SK-N-SH (cell line): ENCODE results near the gene TADA2A. TPM values are rescaled to one million over a fixed set of nuclear protein-coding genes. Genes with fewer than 3 reads are reported as not detected.
A peak's percentile ranks its signal among the peaks of the same experiment; 100 is the strongest.

ENCODE experiments used
- CTCF ChIA-PET: fragments of 300-600, 350-600 bp; formaldehyde crosslinking; extraction: SDS; loops from one replicate; lab custom pipeline; 2021; lab: Yijun Ruan, JAX
- POLR2A ChIA-PET: fragments of 350-600 bp; sonication (Branson Sonifier 250); formaldehyde crosslinking; extraction: SDS; loops from one replicate; lab custom pipeline; 2020; ENCODE audit warnings: antibody characterized with exemption, inconsistent platforms; lab: Yijun Ruan, JAX
- DNase-seq: peaks from one replicate; pipeline ENCODE4 v3.0.0; 2012
- H2AFZ ChIP-seq: fragments of 200-600 bp; sonication (generic); 2 replicates; pipeline ENCODE4 v1.8.1; 2016; ENCODE audit warnings: antibody characterized with exemption, mild to moderate bottlenecking, low read depth
- H3F3A ChIP-seq: fragments of 200-600 bp; sonication (generic); replicated peaks from 2 replicates; pipeline ENCODE3; 2016; ENCODE audit warnings: antibody characterized with exemption, mild to moderate bottlenecking; ENCODE audit not compliant: insufficient read depth
- H3K27ac ChIP-seq, 2 experiments: fragments of 200-500 bp in 1 of 2; fragments of 200-600 bp in 1 of 2; sonication (Bioruptor generic) in 1 of 2; sonication (generic), shearing (Covaris generic) in 1 of 2; 2 replicates each; pipeline versions ENCODE4 v1.5.1 to v1.6.1; 2014 to 2016; ENCODE audit warnings: low read depth in 2 of 2, inconsistent platforms in 1 of 2, low read length in 1 of 2, mild to moderate bottlenecking in 1 of 2, mixed read lengths in 1 of 2
- H3K27me3 ChIP-seq: fragments of 200-600 bp; sonication (generic), shearing (Covaris generic); 2 replicates; pipeline ENCODE4 v1.6.1; 2016; ENCODE audit warnings: mixed run types; ENCODE audit not compliant: insufficient read depth
- H3K36me3 ChIP-seq, 2 experiments: fragments of 200-500 bp in 1 of 2; fragments of 200-600 bp in 1 of 2; sonication (Bioruptor generic) in 1 of 2; sonication (generic) in 1 of 2; replicated peaks in 1 of 2; 2 replicates each; pipeline versions ENCODE3 to v1.5.1; 2014 to 2016; ENCODE audit warnings: low read length in 1 of 2, mild to moderate bottlenecking in 1 of 2; ENCODE audit not compliant: insufficient read depth in 2 of 2, control insufficient read depth in 1 of 2
- H3K4me1 ChIP-seq, 2 experiments: fragments of 200-500 bp in 1 of 2; fragments of 200-600 bp in 1 of 2; sonication (Bioruptor generic) in 1 of 2; sonication (generic), shearing (Covaris generic) in 1 of 2; 2 replicates each; pipeline versions ENCODE4 v1.5.1 to v1.6.1; 2014 to 2016; ENCODE audit warnings: low read depth in 1 of 2, low read length in 1 of 2, mixed run types in 1 of 2; ENCODE audit not compliant: insufficient read depth in 2 of 2, control insufficient read depth in 1 of 2
- H3K4me2 ChIP-seq: fragments of 200-600 bp; sonication (generic), shearing (Covaris generic); 2 replicates; pipeline ENCODE4 v1.6.1; 2017; ENCODE audit warnings: mixed run types
- H3K4me3 ChIP-seq, 2 experiments: fragments of 200-500 bp in 1 of 2; fragments of 200-600 bp in 1 of 2; sonication (Bioruptor generic) in 1 of 2; sonication (generic), shearing (Covaris generic) in 1 of 2; 2 replicates each; pipeline versions ENCODE4 v1.5.1 to v1.8.1; 2014 to 2016; ENCODE audit warnings: low read depth in 2 of 2, inconsistent platforms in 1 of 2, low read length in 1 of 2, mild to moderate bottlenecking in 1 of 2, mixed read lengths in 1 of 2, moderate library complexity in 1 of 2
- H3K79me2 ChIP-seq: fragments of 200-600 bp; sonication (generic); 2 replicates; pipeline ENCODE4 v1.8.1; 2017; ENCODE audit warnings: mild to moderate bottlenecking; ENCODE audit not compliant: insufficient read depth
- H3K9ac ChIP-seq: fragments of 200-600 bp; sonication (generic); 2 replicates; pipeline ENCODE4 v1.6.1; 2017; ENCODE audit warnings: mixed run types
- H3K9me2 ChIP-seq: fragments of 200-600 bp; sonication (generic); 2 replicates; pipeline ENCODE4 v1.6.1; 2017; ENCODE audit warnings: mixed run types
- H3K9me3 ChIP-seq: fragments of 200-600 bp; sonication (generic); 2 replicates; pipeline ENCODE4 v1.6.1; 2017; ENCODE audit warnings: mixed run types, mild to moderate bottlenecking, moderate library complexity
- H4K20me1 ChIP-seq: fragments of 200-600 bp; sonication (generic); 2 replicates; pipeline ENCODE4 v1.6.1; 2017; ENCODE audit warnings: mild to moderate bottlenecking, mixed run types; ENCODE audit not compliant: insufficient read depth
- ELF1 ChIP-seq: IDR thresholded peaks from 2 replicates; pipeline ENCODE4 v1.4.0; 2012
- EZH2phosphoT487 ChIP-seq: fragments of 200-600 bp; sonication (generic); IDR thresholded peaks from 2 replicates; pipeline ENCODE4 v1.6.1; 2017; ENCODE audit warnings: low read depth, mixed run types, mild to moderate bottlenecking, antibody characterized with exemption, moderate library complexity, borderline replicate concordance
- FOXJ3 ChIP-seq: sonication (generic); formaldehyde crosslinking; IDR thresholded peaks from 2 replicates; pipeline ENCODE4 v1.5.1; 2020; ENCODE audit warnings: mild to moderate bottlenecking, missing genetic modification reagents
- GABPA ChIP-seq: IDR thresholded peaks from 2 replicates; pipeline ENCODE4 v1.4.0; 2012; ENCODE audit warnings: low read depth, mild to moderate bottlenecking
- MAX ChIP-seq: IDR thresholded peaks from 2 replicates; pipeline ENCODE4 v1.4.0; 2012; ENCODE audit warnings: low read depth
- MXI1 ChIP-seq: IDR thresholded peaks from 2 replicates; pipeline ENCODE4 v1.6.1; 2012; ENCODE audit warnings: mild to moderate bottlenecking, low read depth, low read length, improper control_type of control experiment
- NFIC ChIP-seq: IDR thresholded peaks from 2 replicates; pipeline ENCODE4 v1.4.0; 2012; ENCODE audit warnings: borderline replicate concordance
- NRF1 ChIP-seq: IDR thresholded peaks from 2 replicates; pipeline ENCODE4 v1.6.1; 2012; ENCODE audit warnings: low read depth, mild to moderate bottlenecking, low read length
- POLR2AphosphoS5 ChIP-seq: IDR thresholded peaks from 2 replicates; pipeline ENCODE4 v1.6.1; 2012; ENCODE audit warnings: low read depth, low read length
- RAD21 ChIP-seq: IDR thresholded peaks from 2 replicates; pipeline ENCODE4 v1.6.1; 2012; ENCODE audit warnings: mild to moderate bottlenecking, low read length
- RCOR1 ChIP-seq: fragments of 150-350 bp; IDR thresholded peaks from 2 replicates; pipeline ENCODE4 v1.6.1; 2017; ENCODE audit warnings: antibody characterized with exemption, low read length
- RXRA ChIP-seq: IDR thresholded peaks from 2 replicates; pipeline ENCODE4 v1.4.0; 2012; ENCODE audit warnings: low read depth, mild to moderate bottlenecking, borderline replicate concordance
- SIN3A ChIP-seq: IDR thresholded peaks from 2 replicates; pipeline ENCODE4 v1.6.1; 2012; ENCODE audit warnings: low read depth, mild to moderate bottlenecking, low read length, moderate library complexity, borderline replicate concordance
- TAF1 ChIP-seq: IDR thresholded peaks from 2 replicates; pipeline ENCODE4 v1.6.1; 2012; ENCODE audit warnings: low read depth, mild to moderate bottlenecking, low read length, moderate library complexity, borderline replicate concordance
- ZBTB33 ChIP-seq: IDR thresholded peaks from 2 replicates; pipeline ENCODE4 v1.4.0; 2012; ENCODE audit warnings: low read depth, borderline replicate concordance
- WGBS: methylation state at CpG from one replicate; pipeline ENCODE4 v1.1.6; 2017; ENCODE audit warnings: low lambda C conversion rate; 5-methylcytosine and 5-hydroxymethylcytosine counted together
- polyA plus RNA-seq, 3 experiments: library from polyadenylated mRNA; depleted of rRNA; stranded (reverse); fragments of >200 nt; gene quantifications; 2 replicates each; pipeline ENCODE4 v1.2.3, GENCODE V29; 2012
- TF ChIP-seq, protein P1 (sequence below): fragments of 150-350 bp; IDR thresholded peaks from 2 replicates; pipeline ENCODE4 v1.6.1; 2016; ENCODE audit warnings: mild to moderate bottlenecking, low read depth, low read length

TADA2A gene
- polyA plus RNA-seq, 1 of the 3 experiments (the other 2 are of a cell fraction): 9.7 TPM

DNA sequence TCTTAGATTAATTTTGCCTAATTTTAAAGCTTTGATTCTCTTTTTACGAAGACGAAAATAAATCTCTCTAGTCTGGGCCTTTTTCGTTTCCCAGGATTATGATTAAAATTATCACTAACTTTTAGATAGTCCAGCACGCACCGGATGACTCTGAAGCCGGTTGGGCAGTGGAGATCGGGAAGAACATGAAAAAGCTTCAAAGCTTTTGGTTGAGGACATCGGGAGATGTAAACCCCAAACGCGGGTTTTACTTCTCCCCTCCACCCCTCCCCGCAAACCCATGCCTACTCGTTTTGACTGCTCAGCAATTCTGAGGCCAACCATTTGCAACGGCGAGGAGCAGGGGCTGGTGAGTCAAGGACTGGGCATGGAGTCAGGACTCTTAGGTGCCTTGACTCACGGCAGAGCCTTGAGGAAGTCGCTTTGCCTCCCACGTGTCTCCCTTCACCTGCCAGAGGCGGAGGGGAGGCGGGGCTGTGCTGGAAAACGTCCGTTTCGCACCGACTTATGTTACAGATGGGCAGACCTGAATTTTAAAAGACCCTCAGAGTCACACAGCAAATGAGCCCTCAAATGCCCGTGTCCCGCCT lies 82.0 kb downstream of the TADA2A start (continued):
- no peak for TF ChIP-seq ZBTB33
- TF ChIP-seq NRF1: no peak
- no peak for TF ChIP-seq RAD21
- TF ChIP-seq NFIC: peak; percentile 66
- TF ChIP-seq RCOR1: no peak
- TF ChIP-seq, protein P1, sequence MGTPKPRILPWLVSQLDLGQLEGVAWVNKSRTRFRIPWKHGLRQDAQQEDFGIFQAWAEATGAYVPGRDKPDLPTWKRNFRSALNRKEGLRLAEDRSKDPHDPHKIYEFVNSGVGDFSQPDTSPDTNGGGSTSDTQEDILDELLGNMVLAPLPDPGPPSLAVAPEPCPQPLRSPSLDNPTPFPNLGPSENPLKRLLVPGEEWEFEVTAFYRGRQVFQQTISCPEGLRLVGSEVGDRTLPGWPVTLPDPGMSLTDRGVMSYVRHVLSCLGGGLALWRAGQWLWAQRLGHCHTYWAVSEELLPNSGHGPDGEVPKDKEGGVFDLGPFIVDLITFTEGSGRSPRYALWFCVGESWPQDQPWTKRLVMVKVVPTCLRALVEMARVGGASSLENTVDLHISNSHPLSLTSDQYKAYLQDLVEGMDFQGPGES: no peak
- no peak for TF ChIP-seq EZH2phosphoT487
- TF ChIP-seq, all 33 proteins: peak for 12

DNA sequence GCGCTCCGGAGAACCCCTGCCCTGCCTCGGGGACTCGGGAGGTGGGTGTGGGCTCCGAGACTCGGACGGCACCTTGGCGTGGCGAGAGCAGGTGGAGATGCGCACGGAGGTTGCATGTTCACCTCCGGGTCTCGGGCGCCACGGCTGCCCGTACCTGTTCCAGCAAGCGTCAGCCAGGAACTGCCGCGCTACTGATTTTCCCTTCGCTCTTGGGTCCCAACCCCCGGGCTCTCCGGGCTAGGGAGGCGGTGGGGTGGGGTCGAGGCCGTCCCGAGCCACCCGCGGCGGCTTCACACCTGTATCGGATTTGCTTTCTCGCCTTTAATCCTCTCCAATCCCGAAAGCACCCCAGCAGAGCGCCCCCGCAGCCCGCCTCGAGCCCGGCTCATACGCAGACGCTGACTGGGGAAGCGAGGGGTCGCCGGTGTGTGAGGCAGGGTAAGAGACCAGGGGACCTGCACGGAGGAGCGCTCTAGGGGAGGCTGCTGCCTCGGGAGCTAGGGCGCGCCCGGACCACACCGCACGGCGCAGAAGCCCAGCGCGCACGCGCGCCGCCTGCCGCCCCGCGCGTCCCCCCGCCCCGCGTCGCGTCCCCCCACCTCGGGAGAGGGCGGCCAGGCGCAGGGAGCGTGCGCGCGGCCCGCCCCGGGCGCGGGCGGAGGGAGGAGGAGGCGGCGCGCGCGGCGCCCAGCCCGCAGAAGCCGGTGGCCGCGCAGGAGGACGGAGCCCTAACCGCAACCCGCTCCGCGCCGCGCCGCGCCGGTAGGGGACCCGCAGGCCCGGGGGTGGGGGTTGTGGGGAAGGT lies 82.7 kb downstream of the TADA2A start, which contains the start of gene DUSP14:
Gene DUSP14, plus strand, starts transcription at position 695 of the 805 bp plus-strand sequence. CDS start 22,382 bp downstream, outside the sequence.
- Histone ChIP-seq H3K27ac (peak within 1 kb of the TSS; percentile 77 to 98), H3K4me2 (peak within 1 kb of the TSS; percentile 99), H3K36me3 (no peaks in the 10 kb centered on the region), H3K27me3 (no peaks in the 10 kb centered on the region), H3K9me3 (no peaks in the 10 kb centered on the region), H3K4me3 (peak within 1 kb of the TSS; percentile 82 to 83), H3K9me2 (no peaks in the 10 kb centered on the region), H3K79me2 (peaks cover 44% of the 10 kb centered on the region), H3F3A (peaks cover 50% of the 10 kb centered on the region), H4K20me1 (peaks cover 8% of the 10 kb centered on the region), H3K9ac (peak within 1 kb of the TSS; percentile 97), H3K4me1 (peaks cover 8 to 17% of the 10 kb centered on the region in 2 experiments; a peak in 3 of 4 replicates), H2AFZ (0 out of 2 replicates have a peak within 1 kb of the TSS, but pooled peaks have one; percentile 31)
- under 1% methylated on average over 33 of the region's 100 CpGs for WGBS
- POLR2A ChIA-PET: interaction anchor here (0.5 to 1.3 kb wide), 2 partner anchors 82 to 889 kb away, joined by 3 to 5 read pairs; partner anchors contain the start of genes ACACA and TADA2A
- CTCF ChIA-PET: interaction anchor here (0.6 to 1.4 kb wide), 3 partner anchors 25 to 81 kb away, joined by 3 read pairs; no protein-coding TSS in a partner anchor
- peak; percentile 99 for DNase-seq
- no peak for TF ChIP-seq RXRA
- no peak for TF ChIP-seq FOXJ3 (CRISPR knock-in tag)
- no peak for TF ChIP-seq ELF1
- 0 out of 2 replicates have a peak, but pooled peaks have one; percentile 9 for TF ChIP-seq MXI1
- no peak for TF ChIP-seq GABPA
- peak; percentile 34; the same call in 1 of the 2 replicates for TF ChIP-seq MAX
- TF ChIP-seq POLR2AphosphoS5: peak; percentile 57; the same call in 1 of the 2 replicates
- peak; percentile 9; the same call in 1 of the 2 replicates for TF ChIP-seq TAF1
- peak; percentile 69 for TF ChIP-seq NRF1
- no peak for TF ChIP-seq EZH2phosphoT487
- peak; percentile 53; the same call in 1 of the 2 replicates for TF ChIP-seq SIN3A
